Measurements from ENCODE around the gene PLPP1. TPM values are rescaled to one million over a fixed set of nuclear protein-coding genes. Genes with fewer than 3 reads are reported as not detected.
"Not testable (repeated sequence)": the region's sequence is repeated elsewhere in the genome, so short reads cannot be mapped to it uniquely, and the experiment has no call there.

The PLPP1 gene
- total RNA-seq, 2 donors from 2014 or later, result 5.9 to 6.8 TPM

- no peak for DNase-seq (ENCODE audit: low spot score)
- no peak for ATAC-seq
Observed at GRCh38 chr5:55509097-55509496, 25.7 kb downstream of the PLPP1 start.

GRCh38 chr5:55507574-55507973, 27.2 kb downstream of the PLPP1 start:
- H3K9me3 Mint-ChIP-seq, result no peaks in the 10 kb centered on the region
- DNase-seq (ENCODE audit: low spot score), result no peak
- no peak overlapping the region for H3K4me3 Mint-ChIP-seq
- no peak for ATAC-seq
- H3K36me3 Mint-ChIP-seq, result no peaks in the 10 kb centered on the region
- H3K27me3 Mint-ChIP-seq, result peaks cover 0 to 7% of the 10 kb centered on the region in 2 donors
- H3K27ac Mint-ChIP-seq, result no peak overlapping the region
- no peaks in the 10 kb centered on the region for H3K4me1 Mint-ChIP-seq (ENCODE audit: low read depth in 2 of 2)

More at GRCh38 chr5:55509097-55509496, 25.7 kb downstream of the PLPP1 start:
- H3K36me3 Mint-ChIP-seq, result no peaks in the 10 kb centered on the region
- H3K9me3 Mint-ChIP-seq, result no peaks in the 10 kb centered on the region
- H3K27me3 Mint-ChIP-seq, result peaks cover 0 to 7% of the 10 kb centered on the region in 2 donors
- H3K27ac Mint-ChIP-seq, result no peak overlapping the region
- no peak overlapping the region for H3K4me3 Mint-ChIP-seq
- H3K4me1 Mint-ChIP-seq (ENCODE audit: low read depth in 2 of 2), result no peaks in the 10 kb centered on the region

GRCh38 chr5:55505711-55506110, 29.1 kb downstream of the PLPP1 start:
- H3K36me3 Mint-ChIP-seq; H3K4me1 Mint-ChIP-seq (ENCODE audit: low read depth in 2 of 2); ATAC-seq: not testable (repeated sequence)

GRCh38 chr5:55503917-55504316, 30.8 kb downstream of the PLPP1 start:
- not testable (repeated sequence) for H3K36me3 Mint-ChIP-seq; H3K27ac Mint-ChIP-seq; H3K4me1 Mint-ChIP-seq (ENCODE audit: low read depth in 2 of 2); ATAC-seq; H3K9me3 Mint-ChIP-seq; DNase-seq (ENCODE audit: low spot score); H3K27me3 Mint-ChIP-seq; H3K4me3 Mint-ChIP-seq

More at GRCh38 chr5:55505711-55506110, 29.1 kb downstream of the PLPP1 start:
- not testable (repeated sequence) for DNase-seq (ENCODE audit: low spot score); H3K9me3 Mint-ChIP-seq; H3K27me3 Mint-ChIP-seq; H3K27ac Mint-ChIP-seq; H3K4me3 Mint-ChIP-seq

GRCh38 chr5:55502759-55503158, 32.0 kb downstream of the PLPP1 start:
- Mint-ChIP-seq H3K9me3 (no peaks in the 10 kb centered on the region), H3K4me3 (no peak overlapping the region), H3K4me1 (ENCODE audit: low read depth in 2 of 2) (no peaks in the 10 kb centered on the region), H3K27ac (no peak overlapping the region), H3K27me3 (peaks cover 0 to 7% of the 10 kb centered on the region in 2 donors), H3K36me3 (no peaks in the 10 kb centered on the region)
- DNase-seq (ENCODE audit: low spot score), result no peak
- ATAC-seq, result no peak

- H3K27me3 Mint-ChIP-seq, result no peaks in the 10 kb centered on the region
- no peak for ATAC-seq
- no peaks in the 10 kb centered on the region for H3K36me3 Mint-ChIP-seq
- no peaks in the 10 kb centered on the region for H3K9me3 Mint-ChIP-seq
- no peak for DNase-seq (ENCODE audit: low spot score)
- no peak overlapping the region for H3K4me3 Mint-ChIP-seq
- H3K4me1 Mint-ChIP-seq (ENCODE audit: low read depth in 2 of 2), result peaks cover 0 to 2% of the 10 kb centered on the region in 2 donors
- no peak overlapping the region for H3K27ac Mint-ChIP-seq
Observed at GRCh38 chr5:55498457-55498856, 36.3 kb downstream of the PLPP1 start.

GRCh38 chr5:55497712-55498111, 37.1 kb downstream of the PLPP1 start:
- Mint-ChIP-seq H3K27ac (no peak overlapping the region), H3K9me3 (no peaks in the 10 kb centered on the region), H3K27me3 (no peaks in the 10 kb centered on the region), H3K36me3 (no peaks in the 10 kb centered on the region), H3K4me3 (no peak overlapping the region), H3K4me1 (ENCODE audit: low read depth in 2 of 2) (peaks cover 0 to 2% of the 10 kb centered on the region in 2 donors)
- DNase-seq (ENCODE audit: low spot score), result no peak
- no peak for ATAC-seq

GRCh38 chr5:55495216-55495615, 39.5 kb downstream of the PLPP1 start:
- ATAC-seq (no peak), DNase-seq (ENCODE audit: low spot score) (no peak)
- Mint-ChIP-seq H3K9me3 (no peaks in the 10 kb centered on the region), H3K36me3 (no peaks in the 10 kb centered on the region), H3K4me3 (no peak overlapping the region), H3K27me3 (no peaks in the 10 kb centered on the region), H3K4me1 (ENCODE audit: low read depth in 2 of 2) (peaks cover 0 to 2% of the 10 kb centered on the region in 2 donors), H3K27ac (no peak overlapping the region)

- H3K27me3 Mint-ChIP-seq, result no peaks in the 10 kb centered on the region
- H3K9me3 Mint-ChIP-seq, result no peaks in the 10 kb centered on the region
- ATAC-seq (no peak), DNase-seq (ENCODE audit: low spot score) (no peak)
- no peak overlapping the region for H3K27ac Mint-ChIP-seq
- H3K4me1 Mint-ChIP-seq (ENCODE audit: low read depth in 2 of 2), result peaks cover 0 to 1% of the 10 kb centered on the region in 2 donors
- H3K4me3 Mint-ChIP-seq, result no peak overlapping the region
- no peaks in the 10 kb centered on the region for H3K36me3 Mint-ChIP-seq
Observed at GRCh38 chr5:55492449-55492848, 42.3 kb downstream of the PLPP1 start.

GRCh38 chr5:55485073-55485472, 49.7 kb downstream of the PLPP1 start:
- DNase-seq (ENCODE audit: low spot score) (no peak), ATAC-seq (no peak)
- no peak overlapping the region for H3K4me3 Mint-ChIP-seq
- H3K36me3 Mint-ChIP-seq, result no peaks in the 10 kb centered on the region
- no peaks in the 10 kb centered on the region for H3K4me1 Mint-ChIP-seq (ENCODE audit: low read depth in 2 of 2)
- H3K27ac Mint-ChIP-seq, result no peak overlapping the region
- no peaks in the 10 kb centered on the region for H3K9me3 Mint-ChIP-seq
- peaks cover 0 to 3% of the 10 kb centered on the region in 2 donors for H3K27me3 Mint-ChIP-seq

GRCh38 chr5:55484531-55484930, 50.2 kb downstream of the PLPP1 start:
- DNase-seq (ENCODE audit: low spot score) (no peak), ATAC-seq (no peak)
- no peak overlapping the region for H3K4me3 Mint-ChIP-seq
- no peaks in the 10 kb centered on the region for H3K4me1 Mint-ChIP-seq (ENCODE audit: low read depth in 2 of 2)
- H3K27ac Mint-ChIP-seq, result no peak overlapping the region
- H3K27me3 Mint-ChIP-seq, result peaks cover 0 to 3% of the 10 kb centered on the region in 2 donors
- no peaks in the 10 kb centered on the region for H3K36me3 Mint-ChIP-seq
- no peaks in the 10 kb centered on the region for H3K9me3 Mint-ChIP-seq

- no peaks in the 10 kb centered on the region for H3K9me3 Mint-ChIP-seq
- H3K4me1 Mint-ChIP-seq (ENCODE audit: low read depth in 2 of 2), result no peaks in the 10 kb centered on the region
- H3K4me3 Mint-ChIP-seq, result no peak overlapping the region
- no peak for DNase-seq (ENCODE audit: low spot score)
- H3K27me3 Mint-ChIP-seq, result peaks cover 0 to 3% of the 10 kb centered on the region in 2 donors
- no peaks in the 10 kb centered on the region for H3K36me3 Mint-ChIP-seq
- no peak for ATAC-seq
- H3K27ac Mint-ChIP-seq, result no peak overlapping the region
Observed at GRCh38 chr5:55483885-55484284, 50.9 kb downstream of the PLPP1 start.

GRCh38 chr5:55481293-55481855, 53.4 kb downstream of the PLPP1 start:
- no peak overlapping the region for H3K27ac Mint-ChIP-seq
- H3K27me3 Mint-ChIP-seq, result peaks cover 0 to 3% of the 10 kb centered on the region in 2 donors
- no peaks in the 10 kb centered on the region for H3K9me3 Mint-ChIP-seq
- no peaks in the 10 kb centered on the region for H3K36me3 Mint-ChIP-seq
- ATAC-seq (no peak), DNase-seq (ENCODE audit: low spot score) (no peak)
- H3K4me1 Mint-ChIP-seq (ENCODE audit: low read depth in 2 of 2), result no peaks in the 10 kb centered on the region
- H3K4me3 Mint-ChIP-seq, result no peak overlapping the region

GRCh38 chr5:55480781-55481180, 54.0 kb downstream of the PLPP1 start:
- H3K9me3 Mint-ChIP-seq, result no peaks in the 10 kb centered on the region
- no peak overlapping the region for H3K4me3 Mint-ChIP-seq
- ATAC-seq (no peak), DNase-seq (ENCODE audit: low spot score) (no peak)
- no peaks in the 10 kb centered on the region for H3K4me1 Mint-ChIP-seq (ENCODE audit: low read depth in 2 of 2)
- peaks cover 0 to 3% of the 10 kb centered on the region in 2 donors for H3K27me3 Mint-ChIP-seq
- H3K27ac Mint-ChIP-seq, result no peak overlapping the region
- H3K36me3 Mint-ChIP-seq, result no peaks in the 10 kb centered on the region

GRCh38 chr5:55472642-55473041, 62.1 kb downstream of the PLPP1 start:
- no peak for DNase-seq (ENCODE audit: low spot score)
- Mint-ChIP-seq H3K4me3 (no peak overlapping the region), H3K9me3 (no peaks in the 10 kb centered on the region), H3K27me3 (no peaks in the 10 kb centered on the region), H3K4me1 (ENCODE audit: low read depth in 2 of 2) (no peaks in the 10 kb centered on the region), H3K27ac (no peak overlapping the region), H3K36me3 (no peaks in the 10 kb centered on the region)
- ATAC-seq, result no peak
